Measurements from ENCODE around the gene PADI4.

GRCh38 chr1:17347769-17348592 is 40.0 kb downstream of the PADI4 start:
- TF ChIP-seq CTCF (conservative IDR thresholded peaks at IDR 0.05; ENCODE audit: low read depth in 2 of 2) (no peak), STAT1 (IDR thresholded peaks at IDR 0.05; ENCODE audit: unreplicated experiment) (no peak), EZH2 (IDR thresholded peaks at IDR 0.05; ENCODE audit: low read depth, unreplicated experiment) (no peak), POLR2AphosphoS5 (IDR thresholded peaks at IDR 0.05; ENCODE audit: low read depth) (no peak), CREB1 (CRISPR knock-in tag; IDR thresholded peaks at IDR 0.05; ENCODE audit: low read depth) (no peak), EZH2phosphoT487 (IDR thresholded peaks at IDR 0.05; ENCODE audit: unreplicated experiment) (no peak)

All from GM23338 (cell line).